ENCODE data around the gene WDR19. TPM values are rescaled to one million over a fixed set of nuclear protein-coding genes. Genes with fewer than 3 reads are reported as not detected.

The WDR19 gene
- total and polyA plus RNA-seq, 2 donors (not counting 3 experiments of a cell fraction or from before 2014, with no cell fraction given): 27.1 to 28.2 TPM

DNA sequence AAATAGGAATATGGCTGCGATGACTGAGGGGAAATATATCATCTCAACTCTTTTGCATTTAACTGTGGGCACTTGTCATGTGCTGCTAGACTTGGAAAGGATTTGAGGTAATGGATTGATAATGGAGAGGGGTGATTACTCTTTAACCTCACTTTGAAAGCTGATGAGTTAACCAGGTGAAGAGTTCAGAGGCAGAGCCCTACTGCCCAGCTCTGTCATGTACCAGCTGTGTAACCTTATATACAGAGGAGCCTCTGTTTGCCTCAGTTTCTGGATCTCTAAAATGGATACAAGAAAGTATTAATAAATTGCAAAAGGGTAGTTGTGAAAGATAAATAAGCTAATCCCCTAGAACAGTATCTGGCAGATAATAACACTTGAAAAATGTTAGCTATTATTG, 51.5 kb downstream of the WDR19 start:
- Histone ChIP-seq H3K4me3 (replicated peaks in 1 of 3; ENCODE audit: insufficient read depth in 1 of 3, low read depth in 1 of 3, low read length in 3 of 3) (no peak overlapping the region), H4K20me1 (replicated peaks; ENCODE audit: control insufficient read depth, extremely low read depth, insufficient read depth, low read length) (no peaks in the 10 kb centered on the region), H3K9me3 (replicated peaks; ENCODE audit: control insufficient read depth, insufficient read depth, low read length) (no peaks in the 10 kb centered on the region), H3K9ac (replicated peaks; ENCODE audit: extremely low read depth, insufficient read depth, low read length) (no peak overlapping the region), H3K9me1 (replicated peaks; ENCODE audit: control insufficient read depth, extremely low read depth, insufficient read depth, low read length) (no peaks in the 10 kb centered on the region), H2AFZ (ENCODE audit: low read depth, low read length) (no peak overlapping the region), H3K36me3 (ENCODE audit: control insufficient read depth in 2 of 2, extremely low read depth in 1 of 2, insufficient read depth in 2 of 2, low read length in 2 of 2) (peaks cover 0 to 2% of the 10 kb centered on the region in 2 experiments), H3K4me2 (ENCODE audit: insufficient read depth, low read length) (no peak overlapping the region), H3K4me1 (ENCODE audit: control insufficient read depth, extremely low read depth, insufficient read depth, low read length) (no peaks in the 10 kb centered on the region), H3K27me3 (ENCODE audit: control insufficient read depth in 2 of 2, insufficient read depth in 2 of 2, low read length in 2 of 2) (no peaks in the 10 kb centered on the region), H3K79me2 (ENCODE audit: control insufficient read depth, insufficient read depth, low read length) (no peaks in the 10 kb centered on the region), H3K27ac (ENCODE audit: insufficient read depth, low read depth, low read length) (no peak overlapping the region)
- ChIA-PET CTCF (interaction anchor here (0.7 to 1.5 kb wide), 7 partner anchors 11 to 177 kb away, joined by 3 to 6 read pairs (median 3); no protein-coding TSS in a partner anchor), POLR2A (interaction anchor here (0.7 kb wide), 1 partner anchor 11 kb away, joined by 3 read pairs; no protein-coding TSS in a partner anchor)
- DNase-seq (ENCODE audit: low read depth, low spot score) (no peak), FAIRE-seq (no peak)
- dilution Hi-C loops (cut with MboI; ENCODE audit: extremely low pct_ligation_motif_present, low sequenced_read_pairs): no loop called here
- TF ChIP-seq MYC (IDR thresholded peaks at IDR 0.05; ENCODE audit: low read depth, low read length) (no peak), POLR2A (IDR thresholded peaks at IDR 0.05; ENCODE audit: low read depth, low read length) (no peak), JUN (IDR thresholded peaks at IDR 0.05; ENCODE audit: borderline replicate concordance, insufficient read depth, insufficient read length, low read depth) (no peak), GATA2 (IDR thresholded peaks at IDR 0.05; ENCODE audit: insufficient read depth, insufficient read length, low read depth, low read length) (no peak), FOS (IDR thresholded peaks at IDR 0.05; ENCODE audit: borderline replicate concordance, insufficient read depth, low read length) (no peak), POLR2AphosphoS5 (IDR thresholded peaks at IDR 0.05; ENCODE audit: insufficient read depth, low read depth, low read length) (no peak), EZH2 (IDR thresholded peaks at IDR 0.05; ENCODE audit: borderline replicate concordance, low read depth, low read length, severe bottlenecking) (no peak)
- TF ChIP-seq, protein P1, sequence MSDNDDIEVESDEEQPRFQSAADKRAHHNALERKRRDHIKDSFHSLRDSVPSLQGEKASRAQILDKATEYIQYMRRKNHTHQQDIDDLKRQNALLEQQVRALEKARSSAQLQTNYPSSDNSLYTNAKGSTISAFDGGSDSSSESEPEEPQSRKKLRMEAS (IDR thresholded peaks at IDR 0.05; ENCODE audit: insufficient read depth, insufficient read length): no peak
- TF ChIP-seq, protein P2, sequence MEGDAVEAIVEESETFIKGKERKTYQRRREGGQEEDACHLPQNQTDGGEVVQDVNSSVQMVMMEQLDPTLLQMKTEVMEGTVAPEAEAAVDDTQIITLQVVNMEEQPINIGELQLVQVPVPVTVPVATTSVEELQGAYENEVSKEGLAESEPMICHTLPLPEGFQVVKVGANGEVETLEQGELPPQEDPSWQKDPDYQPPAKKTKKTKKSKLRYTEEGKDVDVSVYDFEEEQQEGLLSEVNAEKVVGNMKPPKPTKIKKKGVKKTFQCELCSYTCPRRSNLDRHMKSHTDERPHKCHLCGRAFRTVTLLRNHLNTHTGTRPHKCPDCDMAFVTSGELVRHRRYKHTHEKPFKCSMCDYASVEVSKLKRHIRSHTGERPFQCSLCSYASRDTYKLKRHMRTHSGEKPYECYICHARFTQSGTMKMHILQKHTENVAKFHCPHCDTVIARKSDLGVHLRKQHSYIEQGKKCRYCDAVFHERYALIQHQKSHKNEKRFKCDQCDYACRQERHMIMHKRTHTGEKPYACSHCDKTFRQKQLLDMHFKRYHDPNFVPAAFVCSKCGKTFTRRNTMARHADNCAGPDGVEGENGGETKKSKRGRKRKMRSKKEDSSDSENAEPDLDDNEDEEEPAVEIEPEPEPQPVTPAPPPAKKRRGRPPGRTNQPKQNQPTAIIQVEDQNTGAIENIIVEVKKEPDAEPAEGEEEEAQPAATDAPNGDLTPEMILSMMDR (IDR thresholded peaks at IDR 0.05; ENCODE audit: extremely low read depth in 1 of 2, insufficient read depth in 1 of 2, low read depth in 1 of 2, low read length in 2 of 2): no peak
- intact Hi-C loops (cut with micrococcal nuclease): no loop called here
- no TSS peak for BruUV-seq (replicated peaks)

All from endothelial cell of umbilical vein (primary cell).